NCI-H1436 treated with DMSO at 0.1 percent for 48 hours (cell line): ENCODE results near the gene CSNK1A1.
A peak's percentile ranks its signal among the peaks of the same experiment; 100 is the strongest.
"Not testable (repeated sequence)": the region's sequence is repeated elsewhere in the genome, so short reads cannot be mapped to it uniquely, and the experiment has no call there.

Experiments
- DNase-seq: peaks from one replicate; lab custom pipeline; 2025; lab: John Stamatoyannopoulos, UW

CSNK1A1 gene

DNA sequence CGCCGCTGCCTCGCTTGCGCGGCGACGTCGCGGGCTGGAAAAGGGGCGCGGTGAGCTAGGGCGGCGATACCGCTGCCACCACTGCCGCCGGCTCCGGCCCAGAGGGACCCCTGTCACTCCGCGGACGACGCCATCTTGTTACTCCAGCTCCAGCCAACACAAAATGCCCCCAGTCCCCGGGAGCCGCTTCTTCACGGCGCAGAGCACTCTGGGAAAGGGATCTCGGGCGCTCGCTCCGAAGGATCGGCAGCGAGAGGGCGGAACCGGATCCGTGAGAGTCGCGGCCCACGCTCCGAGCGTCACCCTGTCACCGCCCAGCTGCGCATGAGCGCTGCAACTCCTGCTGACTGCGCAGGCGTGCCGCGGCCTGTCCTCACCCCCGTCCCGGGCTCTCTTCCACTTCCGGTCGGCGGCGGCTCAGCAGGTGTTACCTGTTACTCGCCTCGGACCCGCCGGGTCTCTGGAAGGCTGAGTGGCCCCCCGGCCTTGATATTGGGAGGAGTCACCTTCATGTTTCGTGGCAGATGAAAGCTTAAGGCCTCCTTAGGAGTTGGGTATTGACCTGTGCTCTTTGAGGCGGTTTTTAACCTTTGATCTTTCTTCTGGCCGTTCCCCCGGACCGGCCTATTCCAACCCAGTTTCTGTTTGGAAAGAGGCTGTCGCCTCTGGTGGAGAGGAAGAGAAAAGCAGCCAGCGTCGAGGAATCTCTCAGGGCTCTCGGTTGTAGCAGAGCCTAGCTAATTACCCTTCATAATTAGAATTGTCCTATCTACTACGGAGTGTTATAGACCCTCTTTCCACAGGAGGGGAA lies at the start of gene CSNK1A1:
TSS of gene CSNK1A1 (minus strand) at position 213 of the 811 bp plus-strand sequence. CDS start 475 bp downstream, outside the sequence.
- peak; percentile 87 for DNase-seq

DNA sequence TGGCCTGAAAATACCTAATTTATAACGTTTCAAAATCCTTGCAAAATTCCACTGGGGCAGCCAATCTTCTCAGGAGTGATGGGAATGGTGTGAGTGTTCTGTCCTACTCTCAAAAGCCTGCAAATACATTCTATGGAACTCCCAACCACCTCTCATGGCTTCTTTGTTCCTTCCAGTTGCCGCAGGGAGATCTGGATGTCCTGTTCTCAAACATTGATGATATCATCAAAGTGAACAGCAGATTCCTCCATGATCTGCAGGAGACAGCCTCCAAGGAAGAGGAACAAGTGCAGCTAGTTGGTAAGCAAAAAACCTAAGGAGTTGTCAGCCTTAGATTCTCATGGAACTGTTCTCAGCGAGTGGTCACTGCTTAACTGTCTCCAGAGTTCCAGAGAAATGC lies 49.7 kb upstream of the CSNK1A1 start:
- DNase-seq, result no peak

DNA sequence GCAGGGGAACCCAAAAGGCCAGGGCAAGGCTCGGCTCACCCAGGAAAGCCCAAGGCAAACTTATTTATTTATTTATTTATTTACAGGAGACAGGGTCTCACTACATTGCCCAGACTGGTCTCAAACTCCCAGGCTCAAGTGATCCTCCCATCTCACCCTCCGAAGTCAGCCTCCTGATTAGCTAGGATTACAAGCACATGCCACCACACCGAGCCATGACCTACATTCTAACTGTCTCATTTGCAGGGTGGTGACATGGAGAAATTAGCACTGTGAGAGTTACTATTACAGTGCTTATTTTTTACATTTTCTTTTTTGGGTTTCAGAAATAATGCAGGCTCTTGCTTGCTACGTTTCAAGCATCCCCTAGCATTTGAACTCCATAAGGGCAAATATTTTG lies 48.1 kb upstream of the CSNK1A1 start:
- no peak for DNase-seq

DNA sequence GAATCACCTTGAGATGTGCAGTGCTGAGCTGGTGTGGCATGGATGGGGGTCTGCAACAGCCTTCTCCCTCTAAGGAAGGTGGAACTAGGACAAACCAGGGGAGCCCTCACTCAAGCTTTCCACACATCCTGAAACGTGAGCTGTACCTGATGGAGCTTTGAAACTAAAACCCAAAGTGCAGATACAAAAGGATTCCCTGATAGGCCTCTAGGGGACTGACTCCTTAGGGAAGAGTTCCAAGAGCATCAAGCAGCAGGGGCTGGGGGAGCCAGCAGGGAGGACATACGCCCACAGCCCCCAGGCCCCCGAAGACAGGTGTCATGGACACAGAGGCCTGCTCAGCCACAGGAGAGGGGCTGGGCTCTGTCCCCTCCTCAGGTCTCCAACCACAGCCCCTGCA lies 47.7 kb upstream of the CSNK1A1 start:
- no peak for DNase-seq

DNA sequence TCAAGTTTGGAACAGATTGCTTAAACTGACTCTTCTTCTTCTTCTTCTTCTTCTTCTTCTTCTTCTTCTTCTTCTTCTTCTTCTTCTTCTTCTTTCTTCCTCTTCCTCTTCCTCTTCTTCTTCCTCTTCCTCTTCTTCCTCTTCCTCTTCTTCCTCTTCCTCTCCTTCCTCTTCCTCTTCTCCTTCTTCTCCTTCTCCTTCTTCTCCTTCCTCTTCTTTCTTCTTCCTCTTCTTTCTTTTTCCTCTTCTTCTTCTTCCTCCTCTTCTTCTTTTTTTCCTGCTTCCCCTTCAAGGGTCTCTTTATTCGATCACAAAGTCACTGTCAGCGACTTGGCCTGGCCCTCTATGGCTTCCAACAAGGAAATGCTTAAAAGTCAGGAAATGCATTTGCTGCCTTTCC lies 47.0 kb upstream of the CSNK1A1 start:
- DNase-seq, result not testable (repeated sequence)

DNA sequence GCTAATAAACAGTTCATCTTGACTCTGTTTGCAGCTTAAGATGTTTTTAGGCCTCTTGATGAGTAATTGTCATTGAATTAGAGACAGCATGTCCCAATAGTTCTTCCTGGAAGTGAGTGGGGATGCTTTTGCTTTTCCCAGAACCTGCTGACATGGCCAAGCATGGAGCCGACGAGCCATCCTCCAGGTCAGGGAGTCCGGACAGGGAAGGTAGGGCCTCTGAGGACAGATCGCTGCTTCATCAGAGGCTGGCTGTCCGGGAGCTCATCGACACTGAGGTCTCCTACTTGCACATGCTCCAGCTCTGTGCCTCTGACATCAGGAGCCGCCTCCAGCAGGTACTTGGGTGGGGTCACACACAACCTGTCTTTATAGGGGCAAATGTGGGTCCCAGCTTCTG lies 46.4 kb upstream of the CSNK1A1 start:
- DNase-seq, result no peak

DNA sequence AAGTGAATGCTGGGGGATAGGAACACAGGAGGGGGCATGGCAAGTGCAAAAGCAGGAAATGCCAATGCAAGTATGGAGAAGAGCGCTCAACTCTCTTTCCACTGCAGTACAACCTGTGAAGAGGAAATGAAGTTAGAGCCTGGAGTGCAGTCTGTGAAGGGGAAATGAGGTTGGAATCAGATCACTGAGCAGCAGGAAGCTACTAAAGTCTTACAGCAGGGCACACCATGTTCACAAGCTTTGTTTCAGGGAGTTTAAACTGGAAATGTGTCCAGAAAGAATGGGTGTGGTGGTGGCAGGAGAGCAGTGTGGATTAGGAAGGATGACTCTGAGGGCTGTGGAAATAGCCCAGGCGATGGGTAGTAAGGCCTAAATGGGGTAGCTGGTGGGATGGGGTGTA lies 45.5 kb upstream of the CSNK1A1 start:
- no peak for DNase-seq

DNA sequence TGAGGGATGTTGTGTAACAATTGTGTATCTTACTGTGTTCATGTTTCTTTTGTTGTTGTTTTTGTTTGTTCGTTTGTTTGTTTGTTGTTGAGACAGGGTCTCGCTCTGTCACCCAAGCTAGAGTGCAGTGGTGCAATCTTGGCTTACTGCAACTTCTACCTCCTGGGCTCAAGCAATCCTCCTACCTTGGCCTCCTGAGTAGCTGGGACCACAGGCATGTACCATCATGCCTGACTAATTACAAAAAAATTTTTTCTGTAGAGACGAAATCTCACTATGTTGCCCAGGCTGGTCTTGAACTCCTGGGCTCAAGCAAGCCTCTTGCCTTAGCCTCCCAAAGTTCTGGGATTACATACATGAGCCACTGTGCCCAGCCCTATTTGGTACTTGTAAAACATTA lies 43.9 kb upstream of the CSNK1A1 start:
- DNase-seq, result not testable (repeated sequence)

DNA sequence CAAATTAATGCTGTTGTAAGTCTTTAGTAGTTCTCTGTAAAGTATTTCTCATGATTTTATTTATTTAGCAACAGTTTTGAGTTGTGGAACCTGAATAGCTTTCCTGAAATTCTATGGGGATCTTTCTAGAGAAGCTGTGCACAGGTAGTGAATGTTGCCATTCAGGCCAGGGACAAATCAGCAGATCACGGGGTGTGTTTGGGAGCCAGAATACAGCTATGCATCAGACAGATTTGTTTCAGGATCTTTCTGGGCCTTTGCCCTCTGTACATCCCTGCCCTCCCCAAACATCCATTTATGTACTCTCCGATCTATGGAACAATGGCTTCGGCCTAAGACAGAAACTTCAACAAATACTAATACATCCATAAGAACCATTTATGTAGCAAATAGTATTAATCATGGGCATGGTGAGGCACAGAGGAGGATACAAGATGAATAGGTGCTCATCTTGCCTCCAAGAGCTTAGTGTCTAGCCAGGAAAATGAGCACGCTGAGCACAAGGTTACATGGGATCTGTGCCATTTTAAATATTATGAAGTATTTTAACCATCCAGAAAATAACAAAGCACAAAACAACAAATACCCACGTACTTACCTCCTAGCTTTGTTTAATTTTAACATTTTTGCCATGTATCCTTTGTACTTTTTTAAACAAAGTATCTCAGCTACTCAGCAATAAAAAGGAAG lies 43.1 kb upstream of the CSNK1A1 start:
- no peak for DNase-seq

DNA sequence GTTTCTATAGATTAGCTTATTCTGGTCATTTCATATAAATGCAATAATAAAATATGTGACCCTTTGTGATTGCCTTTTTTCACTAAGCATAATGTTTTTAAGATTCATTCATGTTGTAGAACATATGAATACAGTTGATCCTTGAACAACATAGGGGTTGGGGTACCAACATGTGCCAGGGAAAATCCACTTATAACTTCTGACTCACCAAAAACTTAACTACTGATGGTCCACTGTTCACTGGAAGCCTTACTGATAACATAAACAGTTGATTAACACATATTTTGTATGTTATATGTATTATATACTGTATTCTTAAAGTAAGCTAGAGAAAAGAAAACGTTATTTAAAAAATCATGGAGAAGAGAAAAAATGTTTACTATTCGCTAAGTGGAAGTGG lies 42.1 kb upstream of the CSNK1A1 start:
- no peak for DNase-seq

DNA sequence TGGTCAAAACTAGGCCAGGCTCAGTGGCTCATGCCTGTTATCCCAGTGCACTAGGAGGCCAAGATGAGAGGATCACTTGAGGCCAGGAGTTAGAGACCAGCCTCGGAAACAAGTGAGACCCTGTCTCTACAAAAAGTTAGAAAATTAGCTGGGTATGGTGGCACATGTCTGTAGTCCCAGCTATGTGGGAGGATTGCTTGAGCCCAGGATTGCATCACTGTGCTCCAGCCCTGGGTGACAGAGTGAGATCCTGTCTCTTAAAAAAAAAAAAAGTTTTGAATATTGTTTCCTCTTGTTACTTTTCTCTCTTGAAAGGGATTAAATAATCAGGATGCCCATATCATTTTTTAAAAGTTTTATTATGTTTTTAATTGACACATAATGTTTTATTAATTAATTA lies 37.7 kb upstream of the CSNK1A1 start:
- DNase-seq, result no peak

DNA sequence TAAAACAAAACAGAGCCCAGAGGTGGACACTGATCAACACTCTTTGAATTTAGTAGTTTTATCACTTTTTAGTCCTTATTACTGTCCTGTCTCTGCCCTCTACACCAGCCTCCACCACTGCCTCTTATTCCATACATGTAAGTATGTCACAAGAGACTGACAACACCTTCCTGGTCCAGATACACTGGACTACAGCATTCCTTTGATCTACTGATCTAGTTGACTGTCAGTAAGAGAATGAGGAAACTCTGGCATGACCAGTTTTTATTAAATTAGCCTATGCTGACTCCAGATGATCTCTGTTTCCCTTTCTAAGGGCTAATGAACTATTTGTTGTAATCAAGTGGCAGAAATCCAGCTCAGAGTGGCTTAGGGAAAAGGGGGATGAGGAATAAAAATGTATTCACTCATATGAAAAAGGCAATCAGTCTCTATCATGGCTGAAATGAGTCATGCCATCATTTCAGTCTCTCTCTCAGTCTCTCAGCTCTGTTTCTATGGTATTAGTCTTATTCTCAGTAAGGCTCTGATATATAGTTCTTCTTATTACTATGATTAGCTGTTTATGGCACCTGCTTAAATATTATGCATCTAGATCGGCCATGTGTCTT lies 35.6 kb upstream of the CSNK1A1 start:
- DNase-seq, result no peak

DNA sequence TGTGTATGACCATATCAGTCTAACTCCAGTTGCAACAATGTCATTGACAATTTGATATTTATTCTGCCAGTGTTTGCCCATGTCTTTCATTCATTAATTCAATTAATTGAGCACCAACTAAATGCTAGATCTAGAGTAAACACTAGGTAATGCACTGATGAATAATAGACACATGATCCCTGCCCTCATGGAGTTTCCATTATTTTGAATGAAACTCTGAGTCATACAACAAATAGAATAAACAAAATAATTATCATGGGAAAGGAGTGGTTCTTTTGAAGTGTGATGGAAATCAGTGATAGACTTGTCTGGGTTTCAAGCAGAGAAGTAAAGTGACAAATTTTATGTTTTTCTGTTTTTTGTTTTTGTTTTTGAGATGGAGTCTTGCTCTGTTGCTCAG lies 34.7 kb upstream of the CSNK1A1 start:
- no peak for DNase-seq

DNA sequence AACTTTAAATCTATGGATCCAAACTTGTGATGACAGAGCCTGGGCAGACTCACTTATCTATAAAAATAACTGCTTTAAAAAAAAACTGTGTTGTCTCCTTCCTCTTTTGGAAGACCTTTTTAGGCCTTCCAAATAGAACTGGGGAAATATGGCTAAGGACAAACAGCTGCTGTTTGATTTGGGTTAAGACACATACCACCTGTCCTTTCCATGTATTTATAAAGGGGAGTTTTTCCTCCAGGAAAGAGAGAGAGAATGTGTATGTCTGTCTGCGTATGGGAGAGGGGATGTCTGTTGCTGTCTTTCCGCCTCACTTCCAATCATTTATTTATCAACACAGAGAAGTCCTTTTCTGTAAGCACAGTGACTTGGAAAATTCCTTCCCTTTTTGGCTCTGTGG lies 32.9 kb upstream of the CSNK1A1 start:
- DNase-seq, result no peak

DNA sequence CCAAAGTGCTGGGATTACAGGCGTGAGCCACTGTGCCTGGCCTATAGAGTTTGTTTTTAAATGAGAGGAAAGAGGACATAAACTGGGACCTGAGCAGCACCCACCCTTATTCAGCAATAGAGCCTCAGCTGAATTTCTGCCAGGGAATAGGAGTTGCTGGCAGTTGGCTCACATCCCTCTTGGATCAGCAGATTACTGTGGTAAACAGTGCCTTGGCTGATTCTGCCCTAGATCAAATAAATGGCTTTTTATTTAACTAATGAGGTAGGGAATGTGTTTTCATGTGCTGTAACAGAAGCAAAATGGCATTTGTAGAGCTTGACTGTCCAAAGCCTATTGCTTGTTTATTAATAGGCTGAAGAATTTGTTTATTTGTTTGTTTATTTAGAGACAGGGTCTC lies 32.2 kb upstream of the CSNK1A1 start:
- no peak for DNase-seq

DNA sequence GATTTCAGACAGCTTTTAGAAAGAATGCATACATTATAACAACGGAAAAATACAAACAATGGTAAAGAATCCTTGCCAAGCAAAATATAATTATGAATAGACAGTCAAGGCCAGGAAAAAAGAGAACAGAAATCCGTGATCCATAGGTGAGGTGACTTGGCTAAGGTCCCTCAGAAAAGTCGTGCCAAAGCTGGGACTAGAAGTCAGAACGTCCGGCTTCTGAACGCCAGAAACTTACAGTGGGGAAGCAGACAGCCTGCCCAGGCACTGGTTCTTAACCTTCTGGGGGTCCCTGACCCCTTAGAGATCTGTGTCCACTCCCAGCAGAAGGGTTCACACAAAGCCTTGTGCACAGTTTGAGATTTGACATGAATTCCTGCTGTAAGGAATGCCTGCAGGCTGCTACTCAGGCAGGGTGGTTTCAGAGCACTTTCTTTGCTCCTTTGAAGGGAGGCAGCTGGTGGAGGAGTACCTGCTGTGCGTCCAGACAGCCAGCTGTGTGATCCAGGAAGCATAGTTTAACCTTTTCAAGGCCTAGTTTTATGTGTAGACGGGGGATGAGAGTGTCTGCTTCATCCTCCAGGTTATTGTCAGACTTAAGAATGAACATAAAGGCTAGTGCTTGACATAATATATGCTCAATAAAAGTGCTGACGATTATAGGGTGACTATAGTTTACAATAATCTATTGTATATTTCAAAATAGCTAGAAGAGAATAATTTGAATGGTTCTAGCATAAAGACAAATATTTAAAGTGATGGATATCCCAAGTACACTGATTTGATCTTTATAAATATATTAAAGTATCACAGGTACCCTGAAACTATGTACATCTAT lies 30.9 kb upstream of the CSNK1A1 start:
- DNase-seq, result no peak

DNA sequence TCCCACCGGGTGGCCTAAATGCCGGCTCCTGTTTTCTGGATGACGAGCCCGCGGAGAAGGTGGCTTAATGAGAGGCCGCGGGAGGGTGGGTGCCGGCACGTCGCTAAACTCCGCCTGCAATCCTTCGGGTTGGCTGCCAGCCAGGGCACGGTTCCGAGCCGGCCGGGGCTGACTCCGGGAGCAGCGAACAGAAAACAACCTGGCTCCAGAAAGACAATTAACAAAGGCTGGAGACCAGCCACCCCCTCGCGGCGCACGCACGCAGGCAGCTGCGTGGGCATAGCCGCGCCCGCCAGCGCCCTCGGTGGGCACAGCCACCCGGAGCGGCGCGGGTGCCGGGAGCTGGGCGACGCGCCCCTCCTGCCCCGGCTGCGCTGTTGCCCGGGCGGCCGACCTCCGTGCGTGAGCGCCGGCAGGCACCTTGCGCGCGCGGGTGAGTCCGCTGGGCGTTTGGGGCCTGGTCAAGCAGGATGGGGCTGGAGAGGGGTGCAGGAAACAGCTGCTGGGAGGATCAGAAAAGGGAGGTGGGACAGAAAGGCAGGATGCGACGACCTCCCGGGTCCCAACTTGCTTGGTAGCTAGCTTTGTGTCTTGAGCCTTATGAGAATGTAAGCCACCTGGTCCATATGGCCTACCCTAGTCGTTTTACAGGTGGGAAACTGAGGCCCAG lies 30.1 kb upstream of the CSNK1A1 start, which contains the start of gene ARHGEF37:
TSS of gene ARHGEF37 (plus strand) at position 307 of the 670 bp plus-strand sequence. CDS start 16,272 bp downstream, outside the sequence.
- DNase-seq, result no peak

DNA sequence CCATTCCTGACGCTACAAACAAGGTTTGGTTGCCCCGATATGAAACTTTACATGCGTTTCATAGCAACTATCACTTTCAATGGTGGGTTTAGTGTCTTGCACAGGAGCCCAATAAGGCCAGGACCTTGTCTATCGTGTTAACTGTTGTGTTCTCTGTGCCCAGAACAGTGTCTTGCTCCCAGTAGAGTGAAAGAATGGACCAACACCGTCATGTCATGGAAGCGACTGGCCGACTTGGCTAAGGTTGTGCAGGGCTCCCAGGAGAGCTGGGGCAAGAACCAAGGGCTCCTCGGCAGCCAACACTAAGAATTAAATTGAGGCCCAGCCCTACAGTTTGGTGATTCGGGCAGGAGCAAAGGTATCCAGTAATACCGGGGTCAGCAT lies 29.6 kb upstream of the CSNK1A1 start:
- no peak for DNase-seq

DNA sequence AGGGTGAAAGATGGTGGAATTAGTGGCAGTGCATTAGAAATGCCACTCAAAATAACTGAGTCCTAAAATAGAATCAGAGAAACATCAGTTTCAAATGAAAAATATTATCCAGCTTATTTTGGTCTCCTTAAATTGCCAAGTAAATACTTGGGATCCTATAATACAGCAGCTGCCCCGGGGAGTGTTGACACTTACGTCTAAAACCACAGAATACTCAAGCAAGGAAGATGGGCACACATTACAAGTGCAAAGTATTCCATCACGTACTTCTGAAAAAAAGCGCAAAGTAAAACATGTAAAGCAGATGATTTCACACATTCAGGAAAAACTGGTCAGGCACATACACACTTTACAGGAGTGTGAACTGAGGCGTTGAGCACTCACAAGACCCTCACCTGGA lies 27.7 kb upstream of the CSNK1A1 start:
- DNase-seq, result no peak

DNA sequence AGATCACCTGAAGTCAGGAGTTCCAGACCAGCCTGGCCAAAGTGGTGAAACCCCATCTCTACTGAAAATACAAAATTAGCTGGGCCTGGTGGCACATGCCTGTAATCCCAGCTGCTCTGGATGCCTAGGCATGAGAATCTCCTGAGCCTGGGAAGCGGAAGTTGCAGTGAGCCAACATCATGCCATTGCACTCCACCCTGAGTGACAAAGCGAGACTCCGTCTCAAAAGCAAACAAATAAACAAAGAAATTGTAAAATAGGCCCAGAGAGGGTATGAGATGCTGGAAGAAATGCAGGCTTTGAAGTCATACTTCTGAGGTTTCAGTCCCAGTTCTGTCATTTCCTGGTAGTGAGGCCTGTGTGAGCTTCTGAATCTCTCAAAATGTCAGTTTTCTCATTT lies 24.8 kb upstream of the CSNK1A1 start:
- no peak for DNase-seq

DNA sequence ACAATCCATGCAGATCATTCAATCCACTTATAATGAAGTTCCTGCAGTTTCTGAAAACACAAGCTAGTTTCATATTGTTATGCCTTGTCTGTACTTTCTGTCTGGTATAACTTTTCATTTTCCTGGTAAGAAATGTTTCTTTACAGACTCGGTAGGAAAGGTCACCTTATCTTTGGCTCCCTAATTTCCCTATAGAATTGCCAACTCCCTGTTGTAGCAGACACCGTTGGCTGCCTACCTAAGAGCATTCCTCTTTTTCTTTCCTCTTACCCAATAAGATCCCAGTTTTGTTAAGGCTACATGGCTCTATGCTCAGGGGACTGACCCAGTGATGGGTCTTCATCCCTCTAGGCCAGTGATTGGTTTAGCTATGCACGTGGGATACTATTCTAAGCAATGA lies 23.9 kb upstream of the CSNK1A1 start:
- no peak for DNase-seq
